Central memory CD8-positive, alpha-beta T cell (primary cell): ENCODE data around the gene NOTCH1.

Experiments
- ATAC-seq: fragments of 150-1000 bp; cut with Tn5 transposase; replicated peaks from 2 replicates; pipeline ENCODE4 v1.10.0; 2022; ENCODE audit warnings: mild to moderate bottlenecking, moderate FRiP score, moderate number of reproducible peaks; ENCODE audit not compliant: poor library complexity, severe bottlenecking; ENCODE audit errors: extremely low read depth
- DNase-seq, 2 donors: peaks; one replicate each; pipeline ENCODE4 v3.0.0; 2021; ENCODE audit warnings: low spot score in 2 of 2
- H3K27ac Mint-ChIP-seq: one replicate; pipeline ENCODE4 v1.8.0; 2022; ENCODE audit warnings: low read depth, mild to moderate bottlenecking, moderate library complexity, mixed read lengths
- H3K27me3 Mint-ChIP-seq: one replicate; pipeline ENCODE4 v1.8.0; 2022; ENCODE audit warnings: mixed read lengths
- H3K36me3 Mint-ChIP-seq: one replicate; pipeline ENCODE4 v1.8.0; 2022; ENCODE audit warnings: mild to moderate bottlenecking, moderate library complexity, mixed read lengths; ENCODE audit not compliant: insufficient read depth
- H3K4me1 Mint-ChIP-seq: one replicate; pipeline ENCODE4 v1.8.0; 2022; ENCODE audit warnings: mixed read lengths
- H3K4me3 Mint-ChIP-seq: one replicate; pipeline ENCODE4 v1.8.0; 2022; ENCODE audit warnings: mild to moderate bottlenecking, moderate library complexity, mixed read lengths
- H3K9me3 Mint-ChIP-seq: one replicate; pipeline ENCODE4 v1.8.0; 2022; ENCODE audit warnings: mixed read lengths

NOTCH1 gene

DNA sequence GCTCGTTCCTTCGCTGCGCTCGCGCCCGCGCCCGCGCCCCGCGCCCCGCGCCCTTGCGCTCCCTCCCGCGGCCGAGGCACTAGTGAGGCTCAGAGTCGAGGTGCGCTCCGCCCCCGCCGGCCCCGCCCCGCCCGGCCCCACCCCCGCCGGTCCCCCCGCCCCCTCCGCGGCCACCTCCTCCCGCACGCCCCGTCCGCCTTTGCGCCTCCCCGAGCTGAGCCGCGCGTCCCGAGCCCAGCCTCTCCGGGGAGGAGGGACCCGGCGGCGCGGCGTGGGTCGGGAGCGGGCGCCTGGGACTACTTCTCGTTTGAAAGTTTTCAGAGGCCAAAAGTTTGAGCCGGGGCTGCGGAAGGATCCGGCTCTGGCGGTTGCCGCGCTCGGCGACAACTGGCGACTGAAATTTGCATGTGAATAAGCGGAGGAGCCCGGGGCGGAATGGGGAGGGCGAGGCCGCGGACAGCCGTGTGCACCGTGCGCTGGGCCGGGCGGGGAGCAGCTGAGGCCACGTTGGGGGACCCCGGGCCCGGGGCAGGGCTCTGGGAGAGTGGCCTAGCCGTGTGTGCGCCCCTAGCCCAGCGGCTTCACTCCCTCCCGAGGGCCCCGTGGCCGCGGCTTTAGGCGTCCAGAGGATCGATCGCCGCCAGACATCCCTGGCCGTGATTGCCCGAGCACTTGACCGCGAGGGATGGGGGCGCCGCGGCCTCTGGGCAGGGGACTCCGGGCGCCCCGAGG is at the start of gene NOTCH1:
TSS of gene NOTCH1 (minus strand) at position 84 of the 732 bp plus-strand sequence. CDS start 262 bp downstream, outside the sequence.
- peak within 1 kb of the TSS; percentile 81 for H3K4me3 Mint-ChIP-seq
- no peaks in the 10 kb centered on the region for H3K27me3 Mint-ChIP-seq
- H3K9me3 Mint-ChIP-seq: no peaks in the 10 kb centered on the region
- peaks cover 6% of the 10 kb centered on the region for H3K4me1 Mint-ChIP-seq
- H3K36me3 Mint-ChIP-seq: peaks cover 12% of the 10 kb centered on the region
- DNase-seq (peak; percentile 67 to 81), ATAC-seq (peak; percentile 70)
- peak within 1 kb of the TSS; percentile 51 for H3K27ac Mint-ChIP-seq

DNA sequence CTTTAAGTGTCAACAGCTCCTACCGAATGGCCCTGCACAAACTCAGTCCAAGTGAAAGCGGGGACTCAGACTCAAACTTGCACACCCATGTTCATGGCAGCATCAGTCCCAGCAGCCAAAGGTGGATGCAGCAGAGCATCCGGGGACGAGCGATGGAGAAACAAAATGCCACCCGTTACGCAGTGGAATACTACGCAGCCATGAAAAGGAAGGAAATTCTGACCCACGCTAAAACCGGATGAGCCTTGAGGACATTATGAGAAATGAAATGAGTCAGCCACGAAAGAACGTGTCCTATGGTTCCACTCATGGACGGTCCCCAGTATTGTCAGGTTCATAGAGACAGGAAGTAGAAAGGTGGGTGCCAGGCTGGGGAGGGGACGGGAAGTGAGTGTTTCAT is 48.6 kb upstream of the NOTCH1 start:
- H3K4me3 Mint-ChIP-seq: no peak overlapping the region
- DNase-seq (no peak), ATAC-seq (no peak)
- no peaks in the 10 kb centered on the region for H3K9me3 Mint-ChIP-seq
- no peaks in the 10 kb centered on the region for H3K36me3 Mint-ChIP-seq
- H3K4me1 Mint-ChIP-seq: no peaks in the 10 kb centered on the region
- no peak overlapping the region for H3K27ac Mint-ChIP-seq
- no peaks in the 10 kb centered on the region for H3K27me3 Mint-ChIP-seq

DNA sequence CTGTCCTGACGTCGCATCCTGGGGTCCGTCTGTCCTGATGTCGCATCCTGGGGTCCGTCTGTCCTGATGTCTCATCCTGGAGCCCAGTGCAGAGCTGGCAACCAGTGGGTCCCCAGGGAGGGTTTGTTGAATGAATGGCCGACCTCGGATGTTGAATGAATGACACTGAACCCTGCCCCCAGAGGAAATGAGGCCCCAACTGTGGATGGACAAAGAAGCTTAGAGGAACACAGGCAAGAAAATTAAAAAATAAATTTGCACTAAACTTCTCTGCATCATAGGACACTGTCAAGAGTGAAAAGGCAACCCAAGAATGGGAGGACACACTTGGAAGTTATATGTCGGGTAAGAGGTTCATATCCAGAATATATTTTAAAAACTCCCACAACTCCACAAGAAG is 47.7 kb upstream of the NOTCH1 start:
- Mint-ChIP-seq H3K9me3 (no peaks in the 10 kb centered on the region), H3K4me3 (no peak overlapping the region), H3K27ac (no peak overlapping the region), H3K4me1 (peaks cover 4% of the 10 kb centered on the region), H3K36me3 (no peaks in the 10 kb centered on the region), H3K27me3 (peaks cover 5% of the 10 kb centered on the region)
- no peak for ATAC-seq
- no peak for DNase-seq

DNA sequence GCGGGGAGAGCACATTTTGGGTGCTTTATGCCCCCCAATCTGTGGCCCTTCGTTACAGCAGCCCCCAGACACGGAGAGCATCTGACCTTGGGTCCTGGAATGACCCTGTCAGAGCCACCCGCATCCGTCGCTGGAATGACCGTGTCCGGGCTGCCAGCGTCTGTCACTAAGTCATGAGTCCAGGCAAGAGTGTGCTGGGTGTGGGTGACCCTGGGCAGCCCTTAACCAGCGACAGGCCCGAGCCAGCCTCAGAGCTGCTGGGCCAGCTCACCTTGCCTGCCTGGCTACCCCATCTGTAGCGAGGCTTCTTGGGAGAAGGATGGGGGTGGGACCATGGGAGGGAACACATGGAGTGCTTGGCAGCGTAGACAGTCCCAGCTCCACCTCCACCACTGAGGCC is 46.8 kb upstream of the NOTCH1 start:
- no peak overlapping the region for H3K4me3 Mint-ChIP-seq
- no peaks in the 10 kb centered on the region for H3K9me3 Mint-ChIP-seq
- H3K27me3 Mint-ChIP-seq: peaks cover 7% of the 10 kb centered on the region
- ATAC-seq: no peak
- H3K27ac Mint-ChIP-seq: no peak overlapping the region
- peaks cover 10% of the 10 kb centered on the region for H3K4me1 Mint-ChIP-seq
- DNase-seq: no peak
- no peaks in the 10 kb centered on the region for H3K36me3 Mint-ChIP-seq

DNA sequence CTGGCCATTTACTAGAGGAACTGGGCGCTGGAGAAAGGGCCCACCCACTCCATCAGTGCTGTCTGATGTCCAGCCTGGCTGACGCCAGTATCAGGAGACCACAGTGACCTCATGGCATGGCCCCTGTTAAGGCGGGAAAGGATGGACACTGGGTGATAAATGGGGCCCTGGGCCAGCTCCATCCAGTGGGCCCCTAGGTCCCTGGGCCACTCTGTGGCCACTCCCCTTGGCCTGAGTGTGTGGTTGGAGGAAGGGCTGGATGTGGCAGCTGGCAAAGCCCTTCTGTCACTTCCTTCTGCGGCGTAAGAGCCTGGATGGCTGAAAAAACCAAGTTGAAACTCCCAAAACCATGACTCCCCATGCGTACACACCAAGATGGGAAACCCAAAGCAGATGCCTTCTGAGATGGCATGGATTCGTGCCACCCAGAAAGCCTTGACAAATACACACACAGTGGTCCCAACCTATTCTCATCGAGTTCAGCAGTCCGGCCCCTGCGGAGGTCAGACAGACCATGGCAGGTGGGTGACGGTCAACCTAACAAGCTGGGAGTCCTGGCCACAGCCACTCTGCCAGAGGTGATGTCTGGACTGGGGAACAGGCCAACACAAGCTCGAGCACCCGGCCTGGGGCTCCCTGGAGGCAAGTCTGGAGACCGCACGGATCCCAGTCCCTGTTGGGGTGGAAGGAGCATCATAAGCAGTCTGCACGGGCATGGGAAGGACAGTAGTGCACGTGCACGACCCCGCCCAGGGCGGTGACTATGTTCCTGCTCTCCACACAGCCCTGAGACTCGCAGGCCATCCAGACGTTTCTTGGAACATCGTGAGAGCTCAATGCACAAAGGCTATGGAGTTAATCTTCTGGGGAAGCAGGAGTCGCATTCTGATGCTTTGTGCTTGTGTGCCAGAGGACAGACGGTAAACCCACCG is 45.2 kb upstream of the NOTCH1 start:
- H3K9me3 Mint-ChIP-seq: no peaks in the 10 kb centered on the region
- H3K36me3 Mint-ChIP-seq: no peaks in the 10 kb centered on the region
- H3K27ac Mint-ChIP-seq: no peak overlapping the region
- peaks cover 7% of the 10 kb centered on the region for H3K27me3 Mint-ChIP-seq
- DNase-seq (no peak), ATAC-seq (no peak)
- H3K4me1 Mint-ChIP-seq: peaks cover 10% of the 10 kb centered on the region
- H3K4me3 Mint-ChIP-seq: no peak overlapping the region

DNA sequence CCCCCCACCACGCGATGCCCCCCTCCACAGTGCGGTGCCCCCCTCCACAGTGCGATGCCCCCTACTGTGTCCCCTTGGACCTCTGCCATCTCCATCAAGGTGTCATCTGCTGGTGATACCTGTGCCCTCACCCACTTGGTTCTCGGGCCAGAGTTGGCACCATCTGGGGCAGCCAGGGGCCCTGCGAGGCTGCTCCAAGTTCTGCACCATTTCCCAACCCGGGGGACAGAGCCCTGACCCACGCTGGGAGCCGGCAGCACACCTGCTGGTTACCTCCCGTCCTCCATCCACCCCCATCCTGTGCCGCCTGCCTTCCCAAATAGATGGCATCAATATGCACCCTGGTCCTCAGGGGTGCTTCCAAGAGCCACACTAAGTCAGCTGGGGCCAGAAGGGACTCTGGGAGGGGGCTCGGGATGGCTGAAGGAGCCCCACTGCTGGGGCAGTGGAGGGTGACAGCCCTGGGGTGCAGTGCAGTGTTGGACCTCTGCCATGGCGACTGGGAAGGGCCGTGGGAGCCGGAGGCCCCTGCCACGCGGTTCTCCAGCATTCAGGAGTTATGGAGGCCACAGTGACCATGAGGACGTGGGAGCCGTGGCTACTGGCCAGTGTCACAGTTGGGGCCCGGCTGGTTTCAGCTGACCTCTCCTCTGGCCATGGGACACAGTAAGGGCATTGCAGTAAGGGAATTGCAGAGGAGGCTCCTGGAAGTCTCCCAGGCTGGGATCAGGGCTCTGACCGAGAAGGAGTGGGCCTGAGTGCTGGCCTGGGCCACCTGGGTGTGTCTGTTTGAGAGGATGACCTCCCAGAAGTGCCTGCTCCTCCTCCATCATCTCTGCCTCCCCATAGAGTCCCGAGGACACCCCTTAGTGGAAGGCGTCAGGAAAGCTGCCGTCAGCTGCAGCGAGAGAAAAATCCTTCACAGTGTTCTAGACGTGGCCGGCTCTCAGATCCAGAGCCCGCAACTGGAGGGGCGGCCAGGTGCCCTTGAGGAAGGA is 44.2 kb upstream of the NOTCH1 start:
- Mint-ChIP-seq H3K4me3 (no peak overlapping the region), H3K27ac (no peak overlapping the region), H3K27me3 (peaks cover 7% of the 10 kb centered on the region)

DNA sequence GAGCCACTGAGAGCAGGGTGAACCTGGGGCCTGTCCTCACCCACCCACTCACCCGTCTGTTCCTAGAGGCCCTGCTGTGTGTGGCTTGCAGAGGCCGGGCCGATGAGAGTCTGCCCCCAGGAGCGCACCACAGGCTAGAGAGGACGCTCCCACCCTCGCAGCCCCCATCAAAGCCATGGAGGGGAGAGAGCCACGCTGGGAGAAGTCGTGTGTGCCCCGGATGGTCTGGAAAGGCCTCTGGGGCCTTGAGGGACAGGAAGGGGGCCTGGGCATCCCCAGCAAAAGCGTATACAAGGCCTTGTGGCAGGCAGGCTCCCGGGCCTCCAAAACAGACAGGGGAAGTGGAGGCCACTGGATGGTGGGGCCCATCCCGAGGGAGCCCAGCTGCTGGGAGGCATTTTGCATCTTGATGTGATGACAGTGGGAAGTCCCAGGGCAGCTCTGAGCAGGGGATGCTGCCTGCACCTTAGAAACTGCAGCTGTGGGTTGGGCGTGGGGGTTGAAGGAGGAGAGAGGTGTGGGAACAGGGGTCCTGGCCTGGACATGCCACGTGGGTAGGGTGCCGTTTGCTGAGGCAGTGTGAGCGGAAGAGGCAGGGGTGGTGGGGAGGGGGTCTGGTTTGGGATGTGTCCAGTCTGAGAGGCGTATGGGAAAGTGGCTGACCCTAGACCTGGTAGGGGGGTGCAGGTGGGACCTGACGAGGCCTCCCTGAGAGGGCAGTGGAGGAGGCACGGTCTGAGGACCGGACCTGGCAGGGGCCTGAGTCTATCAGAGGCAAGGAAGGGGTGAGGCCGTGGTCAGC is 43.0 kb upstream of the NOTCH1 start:
- DNase-seq: no peak

More for the DNA sequence above, 44.2 kb upstream of the NOTCH1 start:
- ATAC-seq: no peak
- peaks cover 10% of the 10 kb centered on the region for H3K4me1 Mint-ChIP-seq
- no peak for DNase-seq
- H3K9me3 Mint-ChIP-seq: no peaks in the 10 kb centered on the region
- no peaks in the 10 kb centered on the region for H3K36me3 Mint-ChIP-seq

DNA sequence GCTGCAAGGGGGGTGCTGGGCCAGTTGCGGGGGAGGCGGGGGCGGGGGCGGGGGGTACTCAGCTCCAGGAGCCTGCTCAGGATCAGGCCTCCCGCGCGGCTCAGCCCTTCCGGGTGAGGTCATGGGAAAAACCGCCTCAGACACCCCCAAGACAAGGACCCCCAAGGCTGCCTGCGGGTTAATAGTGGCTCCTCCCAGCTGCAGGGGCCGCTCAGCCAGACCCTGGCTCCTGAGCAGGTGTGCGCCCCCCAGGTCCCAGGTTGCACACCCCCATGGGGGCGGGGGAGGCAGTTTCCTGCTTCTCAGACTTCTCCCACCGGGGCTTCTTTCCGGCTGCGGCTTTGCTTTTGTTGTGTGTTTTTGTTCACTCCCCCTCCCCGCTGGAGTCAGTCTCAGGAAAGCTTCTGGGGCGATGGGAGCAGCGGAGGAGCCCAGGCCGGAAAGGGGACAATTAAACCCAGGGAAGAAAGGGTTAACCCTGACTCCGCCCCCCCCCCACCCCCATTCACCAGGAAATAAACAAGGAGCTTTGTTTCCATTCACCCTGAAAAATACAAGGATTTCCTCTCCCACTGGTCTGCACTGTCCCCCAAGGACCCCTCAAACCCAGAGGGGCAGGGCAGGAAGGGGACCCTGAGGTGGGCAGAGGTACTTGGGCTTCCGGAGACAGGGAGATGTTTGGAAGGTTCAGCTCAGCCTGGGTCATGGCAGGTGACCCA is 42.3 kb upstream of the NOTCH1 start:
- Mint-ChIP-seq H3K4me3 (no peak overlapping the region), H3K36me3 (no peaks in the 10 kb centered on the region), H3K27ac (no peak overlapping the region), H3K27me3 (peaks cover 7% of the 10 kb centered on the region), H3K9me3 (no peaks in the 10 kb centered on the region), H3K4me1 (peaks cover 10% of the 10 kb centered on the region)
- no peak for DNase-seq
- ATAC-seq: no peak

More for the DNA sequence above, 43.0 kb upstream of the NOTCH1 start:
- Mint-ChIP-seq H3K27me3 (peaks cover 7% of the 10 kb centered on the region), H3K9me3 (no peaks in the 10 kb centered on the region), H3K4me1 (peaks cover 10% of the 10 kb centered on the region), H3K36me3 (no peaks in the 10 kb centered on the region), H3K27ac (no peak overlapping the region), H3K4me3 (no peak overlapping the region)
- ATAC-seq: no peak

DNA sequence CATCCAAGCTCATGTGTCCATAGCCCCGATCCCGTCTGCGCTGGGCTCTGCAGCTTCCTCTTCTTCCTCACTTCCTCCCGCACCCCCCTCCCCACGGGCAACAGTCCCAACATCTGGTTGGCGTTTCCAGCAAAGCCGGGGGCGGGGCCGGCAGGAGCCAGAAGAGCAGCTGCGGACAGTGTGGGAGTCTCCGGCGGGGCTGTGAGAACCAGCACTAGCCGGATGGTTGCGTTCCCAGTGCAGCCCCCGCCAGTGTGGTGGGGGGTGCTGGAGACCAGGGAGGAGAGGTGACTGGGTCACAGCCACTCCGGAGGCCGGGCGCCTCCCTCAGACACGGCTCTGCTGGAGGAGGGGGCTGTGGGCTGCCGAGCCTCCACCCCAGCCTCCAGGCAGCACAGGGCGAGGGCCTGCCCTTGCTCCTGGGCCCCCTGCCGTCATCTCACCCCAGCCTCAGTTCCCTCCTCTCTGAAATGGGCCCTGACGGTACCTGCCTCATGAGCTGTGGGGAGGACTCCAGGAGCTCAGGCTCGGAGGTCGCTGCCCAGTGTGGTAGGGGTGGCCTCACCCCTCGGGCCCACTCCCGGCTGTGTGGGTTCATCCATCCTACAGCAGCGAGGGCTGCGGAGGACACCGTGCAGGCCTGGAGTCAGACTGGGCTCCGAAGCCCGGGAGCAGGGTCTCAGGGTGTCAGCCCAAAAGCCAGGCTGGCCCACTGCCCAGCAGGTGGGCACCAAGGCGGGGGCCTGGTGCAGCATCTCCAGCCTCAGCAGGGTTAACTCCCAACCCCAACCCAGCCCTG is 41.5 kb upstream of the NOTCH1 start:
- peaks cover 7% of the 10 kb centered on the region for H3K27me3 Mint-ChIP-seq
- H3K4me3 Mint-ChIP-seq: no peak overlapping the region

DNA sequence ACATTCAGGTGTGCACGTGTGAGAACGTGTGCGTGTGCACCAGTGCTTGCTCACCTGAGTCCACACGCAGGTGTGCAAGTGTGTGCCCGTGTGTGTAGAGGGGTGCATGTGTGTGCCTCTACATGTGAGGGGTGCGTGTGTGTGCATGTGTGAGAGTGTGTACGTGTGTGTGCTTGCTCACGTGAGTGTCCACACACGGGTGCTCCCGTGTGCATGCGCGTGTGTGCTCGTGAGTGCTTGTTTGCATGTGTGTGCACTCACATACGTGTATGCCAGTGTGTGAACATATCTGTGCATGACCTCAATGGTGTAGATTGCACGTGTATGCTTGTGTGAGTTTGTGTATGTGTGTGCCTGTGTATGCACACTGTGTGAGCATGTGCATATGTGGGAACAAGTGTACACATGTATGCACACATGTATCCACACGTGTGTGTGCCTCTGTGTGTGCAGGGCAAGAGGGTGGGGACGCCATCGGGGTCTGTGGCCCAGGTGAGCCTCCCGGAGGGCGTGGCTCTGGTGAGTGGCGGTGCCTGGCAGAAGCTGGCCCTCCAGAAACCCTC is 40.6 kb upstream of the NOTCH1 start:
- Mint-ChIP-seq H3K36me3 (no peaks in the 10 kb centered on the region), H3K27ac (no peak overlapping the region), H3K9me3 (no peaks in the 10 kb centered on the region), H3K4me1 (peaks cover 10% of the 10 kb centered on the region), H3K4me3 (no peak overlapping the region), H3K27me3 (peaks cover 7% of the 10 kb centered on the region)
- DNase-seq (no peak), ATAC-seq (no peak)

More for the DNA sequence above, 41.5 kb upstream of the NOTCH1 start:
- Mint-ChIP-seq H3K9me3 (no peaks in the 10 kb centered on the region), H3K27ac (no peak overlapping the region), H3K4me1 (peaks cover 10% of the 10 kb centered on the region), H3K36me3 (no peaks in the 10 kb centered on the region)
- ATAC-seq (no peak), DNase-seq (no peak)
